Epithelial cell of esophagus (primary cell): ENCODE results near the gene DYNLRB1.
"Not testable (repeated sequence)": the region's sequence is repeated elsewhere in the genome, so short reads cannot be mapped to it uniquely, and the experiment has no call there.

Source experiments
- DNase-seq: peaks from one replicate; pipeline ENCODE4 v3.0.0; 2010; ENCODE audit warnings: low read depth
- H3K4me3 ChIP-seq: 2 replicates; pipeline ENCODE4 v1.5.1; 2011; ENCODE audit warnings: mild to moderate bottlenecking, low read length, control low read depth
- TF ChIP-seq, protein P1 (sequence below): IDR thresholded peaks from 2 replicates; pipeline ENCODE4 v1.5.1; 2011; ENCODE audit warnings: low read depth, mild to moderate bottlenecking, low read length, control low read depth, inconsistent platforms; ENCODE audit not compliant: insufficient read depth; ENCODE audit errors: missing control alignments

Gene DYNLRB1

DNA sequence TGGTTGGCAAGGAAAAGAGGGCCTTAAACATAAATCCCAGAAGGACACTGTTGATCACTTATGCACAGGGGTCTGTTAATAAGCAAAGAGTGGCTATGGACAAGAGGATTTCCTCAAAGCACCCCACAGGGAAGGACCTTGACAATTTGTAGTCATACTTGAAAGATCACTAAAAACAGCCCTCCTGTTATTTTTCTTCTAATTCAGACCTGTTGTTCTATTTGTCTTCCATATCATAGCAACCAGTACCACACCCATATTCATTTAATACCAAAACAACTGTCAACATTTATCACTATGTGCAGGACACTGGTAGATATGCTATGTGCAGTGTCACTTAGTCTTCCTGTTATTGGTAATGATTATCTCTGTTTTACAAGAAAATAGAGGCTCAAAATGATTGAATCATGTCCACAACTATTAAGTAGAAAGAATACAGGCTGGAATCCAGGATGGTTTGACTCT, 3.2 kb upstream of the DYNLRB1 start:
- H3K4me3 ChIP-seq = no peak overlapping the region
- DNase-seq = no peak
- TF ChIP-seq, protein P1, sequence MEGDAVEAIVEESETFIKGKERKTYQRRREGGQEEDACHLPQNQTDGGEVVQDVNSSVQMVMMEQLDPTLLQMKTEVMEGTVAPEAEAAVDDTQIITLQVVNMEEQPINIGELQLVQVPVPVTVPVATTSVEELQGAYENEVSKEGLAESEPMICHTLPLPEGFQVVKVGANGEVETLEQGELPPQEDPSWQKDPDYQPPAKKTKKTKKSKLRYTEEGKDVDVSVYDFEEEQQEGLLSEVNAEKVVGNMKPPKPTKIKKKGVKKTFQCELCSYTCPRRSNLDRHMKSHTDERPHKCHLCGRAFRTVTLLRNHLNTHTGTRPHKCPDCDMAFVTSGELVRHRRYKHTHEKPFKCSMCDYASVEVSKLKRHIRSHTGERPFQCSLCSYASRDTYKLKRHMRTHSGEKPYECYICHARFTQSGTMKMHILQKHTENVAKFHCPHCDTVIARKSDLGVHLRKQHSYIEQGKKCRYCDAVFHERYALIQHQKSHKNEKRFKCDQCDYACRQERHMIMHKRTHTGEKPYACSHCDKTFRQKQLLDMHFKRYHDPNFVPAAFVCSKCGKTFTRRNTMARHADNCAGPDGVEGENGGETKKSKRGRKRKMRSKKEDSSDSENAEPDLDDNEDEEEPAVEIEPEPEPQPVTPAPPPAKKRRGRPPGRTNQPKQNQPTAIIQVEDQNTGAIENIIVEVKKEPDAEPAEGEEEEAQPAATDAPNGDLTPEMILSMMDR = no peak

- DNase-seq, H3K4me3 ChIP-seq: not testable (repeated sequence)
Observed at GRCh38 chr20:34514034-34514433, 2.2 kb upstream of the DYNLRB1 start.

- TF ChIP-seq, protein P1 = no peak
- no peak for DNase-seq
- peak overlapping the region; percentile 91 for H3K4me3 ChIP-seq
Observed at GRCh38 chr20:34514897-34515483, 1.2 kb upstream of the DYNLRB1 start.

GRCh38 chr20:34515484-34516246, 557 bp upstream of the DYNLRB1 start:
- peak; percentile 92 for DNase-seq

DNA sequence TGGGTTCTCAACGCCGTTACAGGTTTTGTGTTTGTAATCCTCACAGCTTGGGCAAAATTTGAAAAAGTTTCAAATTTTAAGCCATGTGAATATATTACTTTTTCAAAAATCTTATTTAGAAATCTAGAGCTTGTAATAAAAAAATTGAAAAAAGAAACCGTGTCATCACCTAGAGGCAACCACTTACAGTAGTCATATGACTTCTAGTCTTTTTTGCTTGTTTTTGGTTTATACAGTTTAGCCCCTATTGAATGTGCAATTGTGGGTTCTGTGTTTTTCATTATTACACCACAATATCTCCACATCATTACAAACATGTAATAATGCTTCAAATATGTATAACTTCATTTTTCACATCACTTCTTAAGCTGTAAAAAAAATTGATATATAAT, 888 bp downstream of the DYNLRB1 start:
- DNase-seq = no peak
- H3K4me3 ChIP-seq = peak overlapping the region; percentile 91
- TF ChIP-seq, protein P1 = no peak

More at GRCh38 chr20:34515484-34516246, 557 bp upstream of the DYNLRB1 start:
- peak overlapping the region; percentile 91 for H3K4me3 ChIP-seq
- TF ChIP-seq, protein P1 = no peak

- DNase-seq, H3K4me3 ChIP-seq: not testable (repeated sequence)
Observed at GRCh38 chr20:34518863-34519262, 2.6 kb downstream of the DYNLRB1 start.

DNA sequence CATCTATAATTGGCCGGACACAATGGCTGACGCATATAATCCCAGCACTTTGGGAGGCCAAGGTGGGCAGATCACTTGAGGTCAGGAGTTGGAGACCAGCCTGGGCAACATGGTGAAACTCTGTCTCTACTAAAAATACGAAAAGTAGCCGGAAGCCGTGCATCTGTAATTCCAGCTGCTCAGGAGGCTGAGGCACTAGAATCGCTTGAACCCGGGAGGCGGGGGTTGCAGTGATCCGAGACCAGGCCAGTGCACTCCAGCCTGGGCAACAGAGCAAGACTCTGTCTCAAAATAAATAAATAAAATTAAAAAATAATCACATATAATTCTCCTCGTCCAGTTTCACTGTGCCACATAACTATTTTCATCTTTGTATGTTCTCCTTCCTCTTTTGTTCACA, 3.6 kb downstream of the DYNLRB1 start:
- not testable (repeated sequence) for DNase-seq, H3K4me3 ChIP-seq

GRCh38 chr20:34522969-34523871, 7.0 kb downstream of the DYNLRB1 start:
- no peak overlapping the region for H3K4me3 ChIP-seq
- DNase-seq = peak; percentile 67

More at GRCh38 chr20:34522969-34523871, 7.0 kb downstream of the DYNLRB1 start:
- TF ChIP-seq, protein P1 = peak; percentile 65
